NCI-H187 treated with DMSO at 0.1 percent for 48 hours (cell line): Measurements from ENCODE around the gene CPHXL2.
A peak's percentile ranks its signal among the peaks of the same experiment; 100 is the strongest.

Experiments
- DNase-seq: peaks from one replicate; lab custom pipeline; 2025; lab: John Stamatoyannopoulos, UW

CPHXL2 gene

GRCh38 chr16:75640598-75640997, 36.2 kb downstream of the CPHXL2 start:
- DNase-seq: no peak

GRCh38 chr16:75635036-75635435, 41.8 kb downstream of the CPHXL2 start:
- no peak for DNase-seq

- no peak for DNase-seq
Observed at GRCh38 chr16:75632857-75633256, 44.0 kb downstream of the CPHXL2 start.

GRCh38 chr16:75630052-75630451, 46.8 kb downstream of the CPHXL2 start:
- DNase-seq: no peak

GRCh38 chr16:75629132-75629531, 47.7 kb downstream of the CPHXL2 start:
- DNase-seq: no peak

- no peak for DNase-seq
Observed at GRCh38 chr16:75628351-75628750, 48.5 kb downstream of the CPHXL2 start.

- DNase-seq: no peak
Observed at GRCh38 chr16:75627851-75628250, 49.0 kb downstream of the CPHXL2 start.

- no peak for DNase-seq
Observed at GRCh38 chr16:75626806-75627205, 50.0 kb downstream of the CPHXL2 start.

- DNase-seq: no peak
Observed at GRCh38 chr16:75624921-75625334, 51.9 kb downstream of the CPHXL2 start.

GRCh38 chr16:75622761-75623605, 53.8 kb downstream of the CPHXL2 start, which contains the start of gene ADAT1:
Gene ADAT1 (minus strand): TSS chr16:75623281. CDS start chr16:75620799, 2,482 bp downstream.
- peak; percentile 39 for DNase-seq

GRCh38 chr16:75621170-75621477, 55.7 kb downstream of the CPHXL2 start:
- DNase-seq: no peak

- no peak for DNase-seq
Observed at GRCh38 chr16:75620326-75621169, 56.3 kb downstream of the CPHXL2 start.

- no peak for DNase-seq
Observed at GRCh38 chr16:75618780-75619179, 58.0 kb downstream of the CPHXL2 start.

GRCh38 chr16:75617121-75617520, 59.7 kb downstream of the CPHXL2 start:
- DNase-seq: no peak

GRCh38 chr16:75616521-75617010, 60.2 kb downstream of the CPHXL2 start:
- DNase-seq: no peak

GRCh38 chr16:75615619-75616018, 61.2 kb downstream of the CPHXL2 start:
- no peak for DNase-seq

GRCh38 chr16:75614066-75614897, 62.5 kb downstream of the CPHXL2 start:
- DNase-seq: no peak
